Measurements from ENCODE around the gene CASP2. TPM values are rescaled to one million over a fixed set of nuclear protein-coding genes. Genes with fewer than 3 reads are reported as not detected.

Gene CASP2
- total and polyA plus RNA-seq, 2 of the 8 experiments (the other 6 are each of a cell fraction or from before 2014, with no cell fraction given): 23.7 to 35.3 TPM

GRCh38 chr7:143354965-143355364, 66.8 kb downstream of the CASP2 start (continued):
- TF ChIP-seq TAF1 (IDR thresholded peaks at IDR 0.05; ENCODE audit: low read depth, low read length): no peak
- TF ChIP-seq EGR1 (IDR thresholded peaks at IDR 0.05; ENCODE audit: borderline replicate concordance, low read depth, low read length): no peak
- no peak for TF ChIP-seq SP1 (IDR thresholded peaks at IDR 0.05; ENCODE audit: low read depth, low read length)
- TF ChIP-seq, protein P1, sequence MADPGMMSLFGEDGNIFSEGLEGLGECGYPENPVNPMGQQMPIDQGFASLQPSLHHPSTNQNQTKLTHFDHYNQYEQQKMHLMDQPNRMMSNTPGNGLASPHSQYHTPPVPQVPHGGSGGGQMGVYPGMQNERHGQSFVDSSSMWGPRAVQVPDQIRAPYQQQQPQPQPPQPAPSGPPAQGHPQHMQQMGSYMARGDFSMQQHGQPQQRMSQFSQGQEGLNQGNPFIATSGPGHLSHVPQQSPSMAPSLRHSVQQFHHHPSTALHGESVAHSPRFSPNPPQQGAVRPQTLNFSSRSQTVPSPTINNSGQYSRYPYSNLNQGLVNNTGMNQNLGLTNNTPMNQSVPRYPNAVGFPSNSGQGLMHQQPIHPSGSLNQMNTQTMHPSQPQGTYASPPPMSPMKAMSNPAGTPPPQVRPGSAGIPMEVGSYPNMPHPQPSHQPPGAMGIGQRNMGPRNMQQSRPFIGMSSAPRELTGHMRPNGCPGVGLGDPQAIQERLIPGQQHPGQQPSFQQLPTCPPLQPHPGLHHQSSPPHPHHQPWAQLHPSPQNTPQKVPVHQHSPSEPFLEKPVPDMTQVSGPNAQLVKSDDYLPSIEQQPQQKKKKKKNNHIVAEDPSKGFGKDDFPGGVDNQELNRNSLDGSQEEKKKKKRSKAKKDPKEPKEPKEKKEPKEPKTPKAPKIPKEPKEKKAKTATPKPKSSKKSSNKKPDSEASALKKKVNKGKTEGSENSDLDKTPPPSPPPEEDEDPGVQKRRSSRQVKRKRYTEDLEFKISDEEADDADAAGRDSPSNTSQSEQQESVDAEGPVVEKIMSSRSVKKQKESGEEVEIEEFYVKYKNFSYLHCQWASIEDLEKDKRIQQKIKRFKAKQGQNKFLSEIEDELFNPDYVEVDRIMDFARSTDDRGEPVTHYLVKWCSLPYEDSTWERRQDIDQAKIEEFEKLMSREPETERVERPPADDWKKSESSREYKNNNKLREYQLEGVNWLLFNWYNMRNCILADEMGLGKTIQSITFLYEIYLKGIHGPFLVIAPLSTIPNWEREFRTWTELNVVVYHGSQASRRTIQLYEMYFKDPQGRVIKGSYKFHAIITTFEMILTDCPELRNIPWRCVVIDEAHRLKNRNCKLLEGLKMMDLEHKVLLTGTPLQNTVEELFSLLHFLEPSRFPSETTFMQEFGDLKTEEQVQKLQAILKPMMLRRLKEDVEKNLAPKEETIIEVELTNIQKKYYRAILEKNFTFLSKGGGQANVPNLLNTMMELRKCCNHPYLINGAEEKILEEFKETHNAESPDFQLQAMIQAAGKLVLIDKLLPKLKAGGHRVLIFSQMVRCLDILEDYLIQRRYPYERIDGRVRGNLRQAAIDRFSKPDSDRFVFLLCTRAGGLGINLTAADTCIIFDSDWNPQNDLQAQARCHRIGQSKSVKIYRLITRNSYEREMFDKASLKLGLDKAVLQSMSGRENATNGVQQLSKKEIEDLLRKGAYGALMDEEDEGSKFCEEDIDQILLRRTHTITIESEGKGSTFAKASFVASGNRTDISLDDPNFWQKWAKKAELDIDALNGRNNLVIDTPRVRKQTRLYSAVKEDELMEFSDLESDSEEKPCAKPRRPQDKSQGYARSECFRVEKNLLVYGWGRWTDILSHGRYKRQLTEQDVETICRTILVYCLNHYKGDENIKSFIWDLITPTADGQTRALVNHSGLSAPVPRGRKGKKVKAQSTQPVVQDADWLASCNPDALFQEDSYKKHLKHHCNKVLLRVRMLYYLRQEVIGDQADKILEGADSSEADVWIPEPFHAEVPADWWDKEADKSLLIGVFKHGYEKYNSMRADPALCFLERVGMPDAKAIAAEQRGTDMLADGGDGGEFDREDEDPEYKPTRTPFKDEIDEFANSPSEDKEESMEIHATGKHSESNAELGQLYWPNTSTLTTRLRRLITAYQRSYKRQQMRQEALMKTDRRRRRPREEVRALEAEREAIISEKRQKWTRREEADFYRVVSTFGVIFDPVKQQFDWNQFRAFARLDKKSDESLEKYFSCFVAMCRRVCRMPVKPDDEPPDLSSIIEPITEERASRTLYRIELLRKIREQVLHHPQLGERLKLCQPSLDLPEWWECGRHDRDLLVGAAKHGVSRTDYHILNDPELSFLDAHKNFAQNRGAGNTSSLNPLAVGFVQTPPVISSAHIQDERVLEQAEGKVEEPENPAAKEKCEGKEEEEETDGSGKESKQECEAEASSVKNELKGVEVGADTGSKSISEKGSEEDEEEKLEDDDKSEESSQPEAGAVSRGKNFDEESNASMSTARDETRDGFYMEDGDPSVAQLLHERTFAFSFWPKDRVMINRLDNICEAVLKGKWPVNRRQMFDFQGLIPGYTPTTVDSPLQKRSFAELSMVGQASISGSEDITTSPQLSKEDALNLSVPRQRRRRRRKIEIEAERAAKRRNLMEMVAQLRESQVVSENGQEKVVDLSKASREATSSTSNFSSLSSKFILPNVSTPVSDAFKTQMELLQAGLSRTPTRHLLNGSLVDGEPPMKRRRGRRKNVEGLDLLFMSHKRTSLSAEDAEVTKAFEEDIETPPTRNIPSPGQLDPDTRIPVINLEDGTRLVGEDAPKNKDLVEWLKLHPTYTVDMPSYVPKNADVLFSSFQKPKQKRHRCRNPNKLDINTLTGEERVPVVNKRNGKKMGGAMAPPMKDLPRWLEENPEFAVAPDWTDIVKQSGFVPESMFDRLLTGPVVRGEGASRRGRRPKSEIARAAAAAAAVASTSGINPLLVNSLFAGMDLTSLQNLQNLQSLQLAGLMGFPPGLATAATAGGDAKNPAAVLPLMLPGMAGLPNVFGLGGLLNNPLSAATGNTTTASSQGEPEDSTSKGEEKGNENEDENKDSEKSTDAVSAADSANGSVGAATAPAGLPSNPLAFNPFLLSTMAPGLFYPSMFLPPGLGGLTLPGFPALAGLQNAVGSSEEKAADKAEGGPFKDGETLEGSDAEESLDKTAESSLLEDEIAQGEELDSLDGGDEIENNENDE (IDR thresholded peaks at IDR 0.05; ENCODE audit: insufficient replicate concordance, low read length): no peak
- no peak for TF ChIP-seq NRF1 (IDR thresholded peaks at IDR 0.05; ENCODE audit: low read depth, low read length)

All from H1 (cell line).